ENCODE results near the gene PSME3IP1.
"Not testable (repeated sequence)": the region's sequence is repeated elsewhere in the genome, so short reads cannot be mapped to it uniquely, and the experiment has no call there.

PSME3IP1 gene, protein sequence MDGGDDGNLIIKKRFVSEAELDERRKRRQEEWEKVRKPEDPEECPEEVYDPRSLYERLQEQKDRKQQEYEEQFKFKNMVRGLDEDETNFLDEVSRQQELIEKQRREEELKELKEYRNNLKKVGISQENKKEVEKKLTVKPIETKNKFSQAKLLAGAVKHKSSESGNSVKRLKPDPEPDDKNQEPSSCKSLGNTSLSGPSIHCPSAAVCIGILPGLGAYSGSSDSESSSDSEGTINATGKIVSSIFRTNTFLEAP

DNA sequence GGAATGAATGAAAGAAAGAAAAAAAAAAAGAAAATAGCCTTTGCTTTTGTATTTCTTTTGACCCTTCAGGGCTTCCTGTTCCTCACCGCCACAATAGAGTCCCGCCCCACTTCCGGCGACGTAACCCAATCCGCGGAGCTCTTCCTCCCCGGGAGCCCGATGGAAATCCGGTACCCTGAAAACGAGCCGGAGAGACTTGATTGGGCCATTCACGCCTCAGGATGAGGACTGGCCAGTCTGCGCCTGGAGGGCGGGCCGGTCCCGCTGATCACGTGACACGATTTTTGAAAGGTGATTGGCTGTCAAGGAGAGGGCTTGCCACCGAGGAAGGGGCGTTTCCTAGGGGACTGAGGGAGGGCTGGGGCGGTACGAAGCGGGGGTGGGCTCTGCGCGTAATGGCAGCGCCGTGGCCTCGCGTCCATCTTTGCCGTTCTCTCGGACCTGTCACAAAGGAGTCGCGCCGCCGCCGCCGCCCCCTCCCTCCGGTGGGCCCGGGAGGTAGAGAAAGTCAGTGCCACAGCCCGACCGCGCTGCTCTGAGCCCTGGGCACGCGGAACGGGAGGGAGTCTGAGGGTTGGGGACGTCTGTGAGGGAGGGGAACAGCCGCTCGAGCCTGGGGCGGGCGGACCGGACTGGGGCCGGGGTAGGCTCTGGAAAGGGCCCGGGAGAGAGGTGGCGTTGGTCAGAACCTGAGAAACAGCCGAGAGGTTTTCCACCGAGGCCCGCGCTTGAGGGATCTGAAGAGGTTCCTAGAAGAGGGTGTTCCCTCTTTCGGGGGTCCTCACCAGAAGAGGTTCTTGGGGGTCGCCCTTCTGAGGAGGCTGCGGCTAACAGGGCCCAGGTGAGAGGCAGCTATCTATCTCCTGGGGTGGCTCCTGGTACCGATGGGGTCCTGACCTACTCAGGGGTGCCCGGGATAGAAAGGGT lies at the start of gene PSME3IP1, which contains the start of gene RSPRY1:
Gene PSME3IP1, minus strand, starts transcription at position 95 of the 927 bp plus-strand sequence. CDS start 12,185 bp downstream, outside the sequence.
Gene RSPRY1, plus strand, starts transcription at position 385 of the 927 bp plus-strand sequence. CDS start 18,330 bp downstream, outside the sequence.
- DNase-seq (ENCODE audit: low read depth), result peak; percentile 99

DNA sequence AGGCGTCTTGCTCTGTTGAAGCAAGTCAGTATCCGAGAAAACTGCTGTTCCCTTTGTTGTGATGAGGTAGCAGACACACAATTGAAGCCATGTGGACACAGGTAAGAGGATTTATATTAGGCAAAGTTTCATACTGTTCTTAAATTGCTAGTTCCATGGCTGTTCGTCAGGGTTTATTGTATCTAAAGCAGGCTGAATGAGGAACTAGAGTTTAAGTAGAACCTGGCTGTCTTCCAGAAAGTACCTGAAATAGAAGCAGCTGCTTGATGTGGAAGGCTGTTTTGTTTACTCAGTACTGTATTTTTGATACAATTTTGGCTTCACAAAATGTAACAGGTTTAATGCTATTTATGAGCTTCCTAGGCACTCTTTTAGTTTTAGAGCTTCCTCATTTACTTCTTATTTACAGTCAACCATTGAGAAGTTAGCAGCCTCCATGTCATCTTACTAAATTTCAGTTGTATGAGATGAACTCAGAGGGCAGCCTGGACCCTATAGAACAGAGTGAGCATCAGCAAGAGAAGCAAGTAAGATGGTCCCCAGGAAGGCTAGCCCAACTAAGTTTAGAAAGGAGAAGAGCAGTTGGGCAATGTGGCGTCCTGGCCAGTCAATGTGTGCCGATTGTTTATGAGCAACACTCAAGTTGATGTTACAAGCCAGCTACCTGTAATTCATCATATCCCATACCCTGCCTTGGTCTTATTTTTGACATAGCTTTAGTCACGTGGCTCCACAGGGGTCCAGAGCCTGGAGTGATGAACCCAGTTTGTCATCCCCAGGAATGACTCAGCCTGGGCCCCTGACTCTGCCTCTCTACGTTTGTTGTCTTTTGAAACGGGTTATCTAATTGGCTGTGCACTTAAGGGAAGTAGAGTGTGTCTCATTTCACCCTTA lies 49.5 kb upstream of the PSME3IP1 start:
- DNase-seq (ENCODE audit: low read depth), result no peak

DNA sequence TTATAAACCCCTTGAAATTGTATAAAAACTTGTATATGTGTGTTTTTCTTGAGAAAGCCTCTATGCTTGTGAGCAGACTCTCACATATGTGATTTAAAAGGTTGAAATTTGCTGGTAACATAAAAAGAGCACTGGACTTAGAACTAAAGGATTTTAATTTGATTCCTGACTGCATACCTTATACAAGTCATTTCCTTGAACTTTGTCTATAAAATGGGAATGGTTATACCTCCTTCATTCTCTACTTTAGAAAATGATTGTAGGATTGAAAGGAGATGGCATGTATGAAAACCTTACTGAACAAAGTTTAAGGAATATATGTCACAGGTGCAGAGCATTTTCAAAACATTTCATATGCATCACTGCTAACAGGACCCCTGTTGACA lies 48.9 kb upstream of the PSME3IP1 start:
- DNase-seq (ENCODE audit: low read depth), result no peak

DNA sequence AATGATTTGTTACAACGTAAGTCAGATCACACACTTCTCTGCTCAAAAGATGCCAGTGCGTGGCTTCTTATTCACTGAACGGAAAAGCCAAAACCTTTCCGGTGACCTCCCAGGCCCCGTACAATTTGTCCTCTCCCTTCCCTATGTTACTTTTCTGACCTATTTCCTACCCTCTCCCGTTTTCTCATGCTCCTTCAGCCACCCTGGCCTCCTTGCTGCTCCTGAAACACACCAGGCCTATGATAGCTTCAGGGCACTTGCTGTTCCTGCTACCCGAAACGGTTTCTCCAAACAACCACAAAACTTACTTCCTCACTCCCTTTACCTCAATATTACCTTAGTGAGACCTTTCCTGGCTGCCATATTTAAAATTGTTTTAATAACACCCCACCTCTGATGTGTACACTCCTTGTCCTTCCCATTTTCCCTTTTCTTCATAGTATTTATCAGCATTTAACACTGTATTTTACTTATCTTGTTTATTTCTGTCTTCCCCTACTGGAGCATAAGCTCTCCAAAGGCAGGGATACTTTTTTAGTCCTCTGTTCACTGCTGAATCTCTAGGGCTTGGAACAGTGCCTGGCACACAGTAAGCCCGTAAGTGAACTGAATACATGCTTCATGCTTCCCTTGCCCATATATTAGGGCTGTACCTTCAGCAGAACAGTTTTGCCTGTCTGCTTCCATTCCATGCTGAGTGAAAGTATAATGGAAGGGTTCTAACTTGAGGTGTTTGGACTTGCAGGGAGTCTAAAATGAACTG lies 48.3 kb upstream of the PSME3IP1 start:
- no peak for DNase-seq (ENCODE audit: low read depth)

DNA sequence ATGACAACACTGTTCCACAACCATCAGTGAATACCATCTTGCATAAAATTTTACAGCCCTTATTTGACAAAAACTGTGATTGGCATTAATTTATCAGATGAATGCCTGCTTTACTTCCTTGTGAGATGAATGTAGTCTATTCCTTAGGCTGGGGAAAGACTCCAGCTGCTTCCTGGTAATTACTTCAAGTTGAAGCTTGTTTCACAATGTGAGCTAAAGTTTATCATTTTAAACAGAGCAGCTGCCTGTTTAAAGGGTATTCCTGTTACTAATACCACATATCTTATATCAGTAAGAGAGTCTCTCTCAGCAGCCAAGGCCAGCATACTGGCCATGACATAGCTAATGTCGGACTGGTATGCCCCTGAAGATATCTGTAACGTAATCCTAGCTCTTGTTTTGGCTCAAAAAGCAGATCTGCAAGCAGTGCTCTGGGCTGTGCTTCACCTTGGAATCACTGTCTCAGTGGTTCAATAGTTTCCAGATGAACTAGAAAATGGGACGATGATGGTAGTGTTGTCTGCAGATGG lies 46.0 kb upstream of the PSME3IP1 start:
- no peak for DNase-seq (ENCODE audit: low read depth)

DNA sequence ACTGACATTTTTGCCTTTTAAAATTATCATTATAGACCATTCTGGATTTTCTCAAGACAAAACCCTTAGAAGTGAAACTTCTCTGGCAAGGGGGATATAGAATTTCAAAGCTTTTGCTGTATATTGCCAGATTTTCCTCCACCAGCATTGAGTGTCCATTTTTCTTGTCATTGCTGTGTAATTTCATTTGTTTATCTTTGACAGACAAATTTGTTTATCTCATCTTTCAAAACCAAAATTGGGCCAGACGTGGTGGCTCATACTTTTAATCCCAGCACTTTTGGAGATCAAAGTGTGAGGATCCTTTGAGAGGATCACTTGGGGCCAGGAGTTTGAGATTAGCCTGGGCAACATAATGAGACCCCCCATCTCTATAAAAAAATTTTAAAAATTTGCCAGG lies 43.2 kb upstream of the PSME3IP1 start:
- no peak for DNase-seq (ENCODE audit: low read depth)

DNA sequence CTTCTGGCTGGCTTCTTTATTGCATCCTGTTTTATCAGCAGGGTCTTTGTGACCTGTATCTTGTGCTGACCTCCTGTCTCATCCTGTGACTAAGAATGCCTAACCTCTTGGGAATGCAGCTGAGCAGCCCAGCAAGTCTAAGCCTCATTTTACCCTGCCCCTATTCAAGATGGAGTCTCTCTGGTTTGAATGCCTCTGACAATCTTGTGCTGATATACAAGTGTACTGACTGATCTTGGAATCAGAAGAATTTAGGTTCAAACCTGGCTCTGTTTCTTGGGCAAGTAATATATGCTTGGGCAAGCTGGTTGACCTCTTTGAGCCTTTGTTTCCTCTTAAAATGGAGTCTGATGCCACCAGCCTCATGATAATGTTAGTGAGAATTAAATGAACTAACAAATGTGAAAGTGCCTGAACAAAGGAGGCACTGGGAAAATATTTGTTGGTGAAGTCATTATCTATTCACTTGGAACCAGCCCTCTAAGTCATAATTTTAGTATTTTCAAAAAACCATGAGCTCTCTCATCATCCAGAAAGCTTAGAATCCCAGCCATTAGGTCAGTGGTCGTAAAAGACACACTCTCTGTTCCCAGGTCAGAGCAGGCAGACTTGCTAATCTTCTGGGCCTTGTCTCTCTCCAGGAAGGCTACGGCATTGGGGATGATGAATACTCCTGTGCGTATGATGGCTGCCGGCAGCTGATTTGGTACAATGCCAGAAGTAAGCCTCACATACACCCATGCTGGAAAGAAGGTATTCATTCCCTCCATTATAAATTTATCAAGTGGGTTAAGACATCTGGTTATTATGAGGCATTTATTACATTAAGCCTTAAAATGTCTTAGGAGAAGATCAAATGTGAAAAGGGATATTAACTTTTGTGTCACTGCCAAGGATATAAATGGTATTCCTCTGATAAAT lies 41.1 kb upstream of the PSME3IP1 start:
- no peak for DNase-seq (ENCODE audit: low read depth)

DNA sequence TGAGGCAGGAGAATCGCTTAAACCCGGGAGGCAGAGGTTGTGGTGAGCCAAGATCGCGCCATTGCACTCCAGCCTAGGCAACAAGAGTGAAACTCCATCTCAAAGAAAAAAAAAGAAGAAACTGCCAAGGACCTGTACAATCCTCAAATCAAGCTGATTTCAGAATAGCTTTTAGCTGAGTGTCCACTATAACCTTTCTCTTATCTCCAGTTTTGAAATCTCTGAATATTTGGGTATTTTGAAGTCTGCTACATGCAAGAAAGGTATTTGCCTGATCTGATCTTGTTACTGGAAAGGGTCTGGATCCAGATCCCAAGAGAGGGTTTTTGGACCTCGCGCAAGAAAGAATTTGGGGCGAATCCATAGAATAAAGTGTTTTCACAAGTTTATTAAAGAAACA lies 40.1 kb upstream of the PSME3IP1 start:
- no peak for DNase-seq (ENCODE audit: low read depth)

DNA sequence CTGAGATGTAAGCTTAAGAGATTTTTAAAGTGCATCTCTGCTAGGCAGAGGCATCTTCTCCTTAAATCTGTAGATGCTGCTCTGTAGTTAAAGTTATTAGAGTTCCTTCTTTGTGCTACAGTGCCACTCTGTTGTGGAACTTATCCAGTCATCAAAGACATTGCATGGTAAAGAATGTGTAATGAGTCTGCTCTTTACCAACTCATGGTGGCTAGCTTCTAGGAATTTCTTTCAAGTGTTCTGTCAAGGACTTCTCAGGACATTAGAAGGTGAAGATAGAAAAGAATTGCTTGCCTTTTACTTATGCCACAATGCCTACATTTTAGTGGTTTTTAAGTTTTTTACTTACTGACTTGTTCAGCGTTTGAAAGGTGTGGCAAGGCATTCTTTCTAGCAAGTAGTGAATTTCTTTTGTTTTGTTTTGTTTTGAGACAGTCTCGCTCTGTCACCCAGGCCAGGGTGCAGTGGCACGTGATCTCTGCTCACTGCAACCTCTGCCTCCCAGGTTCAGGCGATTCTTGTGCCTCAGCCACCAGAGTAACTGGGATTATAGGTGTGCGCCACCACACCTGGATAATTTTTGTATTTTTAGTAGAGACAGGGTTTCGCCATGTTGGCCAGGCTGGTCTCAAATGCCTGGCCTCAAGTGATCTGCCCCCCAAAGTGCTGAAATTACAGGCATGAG lies 39.0 kb upstream of the PSME3IP1 start:
- no peak for DNase-seq (ENCODE audit: low read depth)

DNA sequence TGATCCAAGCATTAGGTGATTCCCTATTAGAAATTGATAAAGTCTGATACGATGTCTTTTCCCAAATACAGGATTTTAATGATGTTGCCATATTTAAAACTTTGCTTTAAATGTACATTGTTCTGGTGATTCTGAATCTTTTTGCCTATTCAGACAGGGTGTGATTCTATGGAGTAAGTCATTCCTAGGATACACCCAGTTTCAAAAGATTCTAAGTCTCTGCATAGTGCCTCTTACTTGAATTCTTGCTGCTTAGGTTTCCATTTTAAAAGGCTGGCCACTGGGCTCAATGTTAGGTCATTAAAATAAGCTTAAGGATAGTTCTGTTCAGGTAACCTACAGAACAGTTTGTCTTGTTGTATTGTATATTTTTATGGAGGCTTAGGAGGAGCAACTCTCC lies 37.2 kb upstream of the PSME3IP1 start:
- DNase-seq (ENCODE audit: low read depth), result no peak

DNA sequence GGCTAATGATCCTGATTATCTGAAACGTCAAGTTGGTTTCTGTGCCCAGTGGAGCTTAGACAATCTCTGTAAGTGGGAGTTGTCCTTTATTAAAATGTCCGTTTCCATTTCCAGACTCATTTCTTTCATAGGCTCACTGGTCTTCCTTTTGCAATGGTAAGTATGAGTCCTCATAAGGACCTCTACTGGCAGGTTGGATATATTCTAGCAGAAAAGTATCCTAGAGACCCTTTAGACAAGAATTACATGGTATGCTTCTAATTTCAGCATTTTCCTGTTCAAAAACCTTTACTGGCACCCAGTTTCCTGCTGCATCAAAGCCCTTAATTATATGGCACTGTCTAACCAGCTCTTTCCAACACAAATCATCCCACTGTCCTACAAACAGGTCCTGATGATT lies 31.1 kb upstream of the PSME3IP1 start:
- no peak for DNase-seq (ENCODE audit: low read depth)

DNA sequence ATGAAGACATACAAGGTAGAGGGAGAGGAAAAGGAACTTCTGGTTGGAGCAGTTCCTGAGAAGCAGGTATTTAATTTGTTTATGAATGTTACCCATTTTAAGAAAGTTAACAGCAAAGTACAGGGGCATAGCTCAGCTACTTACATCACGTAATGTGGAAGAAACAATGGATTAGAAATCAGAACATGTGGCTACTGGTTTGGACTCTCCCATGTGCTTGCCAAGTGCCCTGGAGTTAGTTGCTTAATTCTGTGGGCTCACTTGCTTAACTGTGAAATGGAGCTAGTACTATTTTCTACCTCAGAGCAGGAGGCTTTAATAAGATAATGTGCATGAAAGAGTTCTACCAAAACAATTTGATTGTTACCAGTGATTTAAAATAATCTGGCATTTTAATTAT lies 27.6 kb upstream of the PSME3IP1 start:
- no peak for DNase-seq (ENCODE audit: low read depth)

DNA sequence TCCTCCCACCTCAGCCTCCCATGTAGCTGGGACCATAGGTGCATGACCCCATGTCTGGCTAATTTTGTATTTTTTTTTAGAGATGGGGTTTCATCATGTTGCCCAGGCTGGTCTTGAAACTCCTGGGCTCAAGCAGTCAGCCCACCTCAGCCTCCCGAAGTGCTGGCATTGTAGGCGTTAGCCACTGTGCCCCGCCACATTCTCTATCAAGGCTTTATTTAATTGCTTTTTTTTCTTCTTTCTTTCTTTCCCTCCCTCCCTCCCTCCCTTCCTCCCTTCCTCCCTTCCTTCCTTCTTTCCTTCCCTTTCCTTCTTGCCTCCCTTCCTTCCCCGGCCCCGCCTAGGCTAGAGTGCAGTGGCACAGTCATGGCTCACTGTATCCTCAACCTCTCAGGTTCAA lies 23.9 kb upstream of the PSME3IP1 start:
- DNase-seq (ENCODE audit: low read depth), result no peak

DNA sequence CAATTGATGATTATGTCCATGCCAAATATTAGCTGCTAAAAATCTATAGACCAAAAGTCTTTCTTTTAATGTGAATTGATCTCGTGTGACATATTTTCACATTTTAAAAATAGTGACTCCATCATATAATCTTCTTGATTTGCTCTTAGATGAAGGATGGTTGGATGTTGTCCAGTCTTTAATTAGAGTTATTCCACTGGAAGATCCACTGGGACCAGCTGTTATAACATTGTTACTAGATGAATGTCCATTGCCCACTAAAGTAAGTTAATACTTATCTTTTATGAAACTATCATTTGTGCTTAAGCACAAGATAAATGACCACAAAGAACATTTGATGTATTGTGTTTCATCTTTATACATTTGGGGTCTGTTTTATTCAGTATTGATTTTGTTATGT lies 23.1 kb upstream of the PSME3IP1 start:
- no peak for DNase-seq (ENCODE audit: low read depth)

DNA sequence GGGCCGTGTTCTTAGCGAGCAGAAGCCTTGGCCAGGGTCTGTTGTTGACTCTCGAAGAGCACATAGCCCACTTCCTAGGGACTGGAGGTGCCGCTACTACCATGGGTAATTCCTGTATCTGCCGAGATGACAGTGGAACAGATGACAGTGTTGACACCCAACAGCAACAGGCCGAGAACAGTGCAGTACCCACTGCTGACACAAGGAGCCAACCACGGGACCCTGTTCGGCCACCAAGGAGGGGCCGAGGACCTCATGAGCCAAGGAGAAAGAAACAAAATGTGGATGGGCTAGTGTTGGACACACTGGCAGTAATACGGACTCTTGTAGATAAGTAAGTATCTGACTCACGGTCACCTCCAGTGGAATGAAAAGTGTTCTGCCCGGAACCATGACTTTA lies 18.8 kb upstream of the PSME3IP1 start:
- no peak for DNase-seq (ENCODE audit: low read depth)

DNA sequence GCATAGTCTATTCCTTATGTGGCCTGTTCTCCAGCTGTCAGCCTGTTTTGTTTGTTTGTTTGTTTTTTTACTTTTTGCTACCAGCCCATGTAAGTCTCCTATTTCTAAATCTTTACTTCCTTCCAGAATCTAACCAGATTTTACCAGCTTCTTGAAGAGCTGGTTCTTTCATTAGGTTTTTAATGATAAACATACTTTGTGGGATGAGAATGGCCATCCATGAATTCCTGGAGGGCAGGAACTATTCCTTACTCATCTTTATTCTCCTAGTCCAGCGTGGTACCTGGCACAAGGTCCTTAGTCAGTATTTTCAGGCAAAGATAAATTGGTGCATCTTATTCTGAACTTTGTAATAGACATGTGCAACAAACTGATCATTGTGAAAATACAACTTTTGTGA lies 17.6 kb upstream of the PSME3IP1 start:
- DNase-seq (ENCODE audit: low read depth), result no peak

DNA sequence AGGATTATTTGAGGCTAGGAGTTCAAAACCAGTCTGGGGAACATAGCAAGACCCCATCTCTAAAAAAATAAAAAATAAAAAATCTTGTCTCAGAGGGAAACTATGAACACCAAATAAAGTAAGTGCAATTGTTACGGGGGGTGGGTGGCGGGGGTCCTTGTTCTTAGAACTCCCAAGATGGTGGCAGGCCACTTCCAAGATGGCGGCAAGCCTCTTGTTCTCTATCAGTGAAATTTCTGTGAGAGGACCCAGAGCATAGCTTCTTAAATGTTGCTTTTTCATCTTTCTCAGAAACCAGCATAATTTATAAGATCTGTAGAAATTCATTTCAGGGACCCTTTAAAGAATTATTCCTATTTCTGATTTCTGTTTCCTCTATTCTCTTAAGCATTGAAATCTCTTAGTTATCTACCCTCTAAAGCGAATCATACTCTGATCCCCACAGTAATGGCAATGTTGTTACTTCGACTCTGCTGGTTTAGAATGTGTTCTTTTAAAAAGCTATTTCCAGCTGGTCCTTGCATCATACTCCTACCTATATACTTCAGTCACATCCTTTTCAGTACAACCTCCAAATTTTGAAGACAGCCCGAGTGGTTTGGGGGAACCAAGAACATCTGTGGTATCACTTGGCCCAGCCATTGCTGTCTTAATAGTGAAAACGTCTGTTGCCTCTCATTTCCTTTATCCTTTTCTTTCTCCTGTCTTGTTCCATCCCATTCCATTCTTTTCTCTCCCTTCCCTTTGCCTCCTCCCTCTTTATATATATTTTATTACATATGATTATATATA lies 16.5 kb upstream of the PSME3IP1 start:
- DNase-seq (ENCODE audit: low read depth), result no peak

DNA sequence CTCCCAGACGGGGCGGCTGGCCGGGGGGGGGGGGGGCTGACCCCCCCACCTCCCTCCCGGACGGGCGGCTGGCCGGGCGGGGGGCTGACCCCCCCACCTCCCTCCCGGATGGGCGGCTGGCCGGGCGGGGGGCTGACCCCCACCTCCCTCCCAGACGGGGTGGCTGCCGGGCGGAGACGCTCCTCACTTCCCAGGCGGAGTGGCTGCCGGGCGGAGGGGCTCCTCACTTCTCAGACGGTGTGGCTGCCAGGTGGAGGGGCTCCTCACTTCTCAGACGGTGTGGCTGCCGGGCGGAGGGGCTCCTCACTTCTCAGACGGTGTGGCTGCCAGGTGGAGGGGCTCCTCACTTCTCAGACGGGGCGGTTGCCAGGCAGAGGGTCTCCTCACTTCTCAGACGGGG lies 15.1 kb upstream of the PSME3IP1 start:
- not testable (repeated sequence) for DNase-seq (ENCODE audit: low read depth)

DNA sequence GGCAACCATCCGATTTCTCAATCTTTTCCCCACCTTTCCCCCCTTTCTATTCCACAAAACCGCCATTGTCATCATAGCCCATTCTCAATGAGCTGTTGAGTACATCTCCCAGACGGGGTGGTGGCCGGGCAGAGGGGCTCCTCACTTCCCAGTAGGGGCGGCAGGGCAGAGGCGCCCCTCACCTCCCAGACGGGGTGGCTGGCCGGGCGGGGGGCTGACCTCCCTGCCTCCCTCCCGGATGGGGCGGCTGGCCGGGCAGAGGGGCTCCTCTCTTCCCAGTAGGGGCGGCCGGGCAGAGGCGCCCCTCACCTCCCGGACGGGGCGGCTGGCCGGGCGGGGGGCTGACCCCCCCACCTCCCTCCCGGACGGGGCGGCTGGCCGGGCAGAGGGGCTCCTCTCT lies 14.5 kb upstream of the PSME3IP1 start:
- DNase-seq (ENCODE audit: low read depth), result not testable (repeated sequence)
